Neuronal stem cell (in vitro differentiated cells): ENCODE measurements around the gene SLC2A6.

Source experiments
- DNase-seq: peaks from one replicate; pipeline ENCODE4 v3.0.0-alpha.2; 2013; ENCODE audit warnings: low spot score
- H2AFZ ChIP-seq: one replicate; pipeline ENCODE4 v1.6.1; 2013; ENCODE audit warnings: mild to moderate bottlenecking, low read length, inconsistent platforms
- H2AK5ac ChIP-seq: 2 replicates; pipeline ENCODE4 v1.6.1; 2013; ENCODE audit warnings: low read depth, mild to moderate bottlenecking, inconsistent platforms, low read length, moderate library complexity, mixed read lengths
- H2BK120ac ChIP-seq: 2 replicates; pipeline ENCODE4 v1.6.1; 2013; ENCODE audit warnings: low read depth, mild to moderate bottlenecking, inconsistent platforms, low read length, moderate library complexity, mixed read lengths
- H2BK12ac ChIP-seq: one replicate; pipeline ENCODE4 v1.6.1; 2013; ENCODE audit warnings: low read length, inconsistent platforms
- H2BK15ac ChIP-seq: 2 replicates; pipeline ENCODE4 v1.6.1; 2013; ENCODE audit warnings: mild to moderate bottlenecking, low read length, inconsistent platforms, mixed read lengths
- H2BK5ac ChIP-seq: one replicate; pipeline ENCODE4 v1.6.1; 2013; ENCODE audit warnings: inconsistent platforms, mild to moderate bottlenecking, low read length, moderate library complexity
- H3K14ac ChIP-seq: one replicate; pipeline ENCODE4 v1.6.1; 2013; ENCODE audit warnings: low read length, inconsistent platforms
- H3K18ac ChIP-seq: 2 replicates; pipeline ENCODE4 v1.6.1; 2013; ENCODE audit warnings: low read length, inconsistent platforms
- H3K23ac ChIP-seq: 2 replicates; pipeline ENCODE4 v1.6.1; 2013; ENCODE audit warnings: low read depth, mild to moderate bottlenecking, mixed read lengths, low read length, inconsistent platforms; ENCODE audit not compliant: poor library complexity
- H3K27ac ChIP-seq: replicated peaks from 3 replicates; pipeline ENCODE4 v1.5.1; 2013; ENCODE audit warnings: low read length, inconsistent platforms
- H3K27me3 ChIP-seq, 3 experiments: 2 replicates each; pipeline ENCODE4 v1.6.1; 2013; ENCODE audit warnings: low read length in 3 of 3, mild to moderate bottlenecking in 2 of 3, inconsistent platforms in 1 of 3, low read depth in 1 of 3, mixed read lengths in 1 of 3, moderate library complexity in 1 of 3; ENCODE audit not compliant: control insufficient read depth in 3 of 3, insufficient read depth in 3 of 3
- H3K36me3 ChIP-seq, 2 donors: replicated peaks in 1 of 2; 2 replicates each; pipeline ENCODE4 v1.6.1; 2013; ENCODE audit warnings: low read length in 2 of 2; ENCODE audit not compliant: control insufficient read depth in 2 of 2, insufficient read depth in 2 of 2
- H3K4ac ChIP-seq: 2 replicates; pipeline ENCODE4 v1.6.1; 2013; ENCODE audit warnings: inconsistent platforms, mild to moderate bottlenecking, low read length, moderate library complexity
- H3K4me1 ChIP-seq, 2 donors: 1 replicate in 1 of 2; 2 replicates in 1 of 2; pipeline ENCODE4 v1.6.1; 2013; ENCODE audit warnings: low read length in 2 of 2, low read depth in 1 of 2; ENCODE audit not compliant: control insufficient read depth in 2 of 2, insufficient read depth in 1 of 2
- H3K4me2 ChIP-seq: one replicate; pipeline ENCODE4 v1.6.1; 2013; ENCODE audit warnings: mild to moderate bottlenecking, low read length, inconsistent platforms; ENCODE audit not compliant: insufficient read depth, poor library complexity, severe bottlenecking
- H3K4me3 ChIP-seq, 2 donors: 2 replicates each; pipeline ENCODE4 v1.5.1; 2013; ENCODE audit warnings: low read length in 2 of 2, mild to moderate bottlenecking in 2 of 2, inconsistent platforms in 1 of 2, moderate library complexity in 1 of 2
- H3K79me1 ChIP-seq: one replicate; pipeline ENCODE4 v1.6.1; 2013; ENCODE audit warnings: low read depth, mild to moderate bottlenecking, inconsistent platforms, low read length, moderate library complexity
- H3K9ac ChIP-seq: one replicate; pipeline ENCODE4 v1.6.1; 2013; ENCODE audit warnings: mild to moderate bottlenecking, low read depth, low read length, inconsistent platforms; ENCODE audit not compliant: poor library complexity
- H3K9me3 ChIP-seq, 2 donors: replicated peaks in 1 of 2; 2 replicates each; pipeline versions ENCODE3 to v1.6.1; 2013; ENCODE audit warnings: low read length in 2 of 2, mild to moderate bottlenecking in 2 of 2, inconsistent platforms in 1 of 2, low read depth in 1 of 2, mixed read lengths in 1 of 2, moderate library complexity in 1 of 2; ENCODE audit not compliant: control insufficient read depth in 2 of 2, insufficient read depth in 1 of 2
- H4K8ac ChIP-seq: one replicate; pipeline ENCODE4 v1.6.1; 2013; ENCODE audit warnings: low read depth, mild to moderate bottlenecking, inconsistent platforms, low read length, moderate library complexity
- H4K91ac ChIP-seq: one replicate; pipeline ENCODE4 v1.6.1; 2013; ENCODE audit warnings: low read length, low read depth, mild to moderate bottlenecking, inconsistent platforms; ENCODE audit not compliant: poor library complexity
- WGBS, 2 donors: extraction: QIAGEN DNeasy Blood & Tissue Kit; methylation state at CpG; one replicate each; pipeline ENCODE4 v1.1.7; 2013; ENCODE audit warnings: missing lambda C conversion rate in 2 of 2, mixed read lengths in 1 of 2; ENCODE audit not compliant: insufficient read length in 2 of 2, insufficient replicate concordance in 1 of 2; ENCODE audit errors: extremely low coverage in 2 of 2; 5-methylcytosine and 5-hydroxymethylcytosine counted together

The SLC2A6 gene

GRCh38 chr9:133470988-133471387 is 7.9 kb downstream of the SLC2A6 start:
- Histone ChIP-seq H3K9me3 (no peaks in the 10 kb centered on the region), H2AFZ (no peak overlapping the region), H2BK5ac (peak overlapping the region; percentile 48), H3K36me3 (peaks cover 13 to 61% of the 10 kb centered on the region in 2 donors), H3K14ac (no peak overlapping the region), H3K9ac (no peak overlapping the region), H3K4me1 (peaks cover 0 to 1% of the 10 kb centered on the region in 2 donors), H4K91ac (no peak overlapping the region), H2BK120ac (peak overlapping the region; percentile 47), H3K23ac (peak overlapping the region; percentile 99), H3K27me3 (no peaks in the 10 kb centered on the region), H3K4me2 (no peak overlapping the region), H3K18ac (no peak overlapping the region), H2BK15ac (no peak overlapping the region), H3K27ac (no peak overlapping the region), H3K79me1 (peaks cover 6% of the 10 kb centered on the region), H4K8ac (no peak overlapping the region), H3K4ac (no peak overlapping the region), H2AK5ac (no peak overlapping the region), H2BK12ac (no peak overlapping the region), H3K4me3 (no peak overlapping the region)
- DNase-seq = no peak
- WGBS, 2 donors = no CpG with 5 or more reads among the region's 7 CpGs

- Histone ChIP-seq H2AFZ (no peak overlapping the region), H3K36me3 (peaks cover 10 to 61% of the 10 kb centered on the region in 2 donors), H2BK120ac (no peak overlapping the region), H3K9ac (no peak overlapping the region), H3K4ac (peak overlapping the region; percentile 53), H3K27me3 (no peaks in the 10 kb centered on the region), H2BK12ac (no peak overlapping the region), H4K8ac (no peak overlapping the region), H3K79me1 (peaks cover 6% of the 10 kb centered on the region), H2BK5ac (peak overlapping the region; percentile 12), H3K18ac (peak overlapping the region; percentile 25), H3K14ac (peak overlapping the region; percentile 17), H3K4me1 (peaks cover 0 to 1% of the 10 kb centered on the region in 2 donors), H3K4me3 (peak overlapping the region in 1 of 2 donors; percentile 22), H3K23ac (peak overlapping the region; percentile 99), H3K9me3 (no peaks in the 10 kb centered on the region), H3K27ac (peak overlapping the region; percentile 22), H2BK15ac (no peak overlapping the region), H3K4me2 (no peak overlapping the region), H4K91ac (no peak overlapping the region), H2AK5ac (peak overlapping the region; percentile 56)
- no CpG with 5 or more reads among the region's 16 CpGs for WGBS, 2 donors
- no peak for DNase-seq
Measured at GRCh38 chr9:133470427-133470924, 8.4 kb downstream of the SLC2A6 start.

- H2BK120ac ChIP-seq = no peak overlapping the region
- H3K79me1 ChIP-seq = peaks cover 12% of the 10 kb centered on the region
- no peak overlapping the region for H2AFZ ChIP-seq
- H3K4me2 ChIP-seq = no peak overlapping the region
- peaks cover 0 to 1% of the 10 kb centered on the region in 2 donors for H3K4me1 ChIP-seq
- no peak overlapping the region for H4K91ac ChIP-seq
- WGBS, 2 donors = no CpG with 5 or more reads among the region's 6 CpGs
- H2AK5ac ChIP-seq = no peak overlapping the region
- no peak overlapping the region for H3K4ac ChIP-seq
- H3K23ac ChIP-seq = peak overlapping the region; percentile 99
- H2BK5ac ChIP-seq = no peak overlapping the region
- no peak overlapping the region for H3K27ac ChIP-seq
- no peak overlapping the region for H3K9ac ChIP-seq
- H2BK15ac ChIP-seq = no peak overlapping the region
- no peak overlapping the region for H3K18ac ChIP-seq
- H3K4me3 ChIP-seq = no peak overlapping the region
- DNase-seq = no peak
- peaks cover 9 to 59% of the 10 kb centered on the region in 2 donors for H3K36me3 ChIP-seq
- no peaks in the 10 kb centered on the region for H3K9me3 ChIP-seq
- no peak overlapping the region for H2BK12ac ChIP-seq
- no peaks in the 10 kb centered on the region for H3K27me3 ChIP-seq
- H3K14ac ChIP-seq = no peak overlapping the region
- H4K8ac ChIP-seq = no peak overlapping the region
Measured at GRCh38 chr9:133468777-133469421, 10.0 kb downstream of the SLC2A6 start.

- Histone ChIP-seq H3K18ac (no peak overlapping the region), H3K4me2 (no peak overlapping the region), H3K14ac (no peak overlapping the region), H3K4me3 (no peak overlapping the region), H2BK120ac (no peak overlapping the region), H3K4me1 (peaks cover 0 to 1% of the 10 kb centered on the region in 2 donors), H2BK5ac (no peak overlapping the region), H3K9me3 (no peaks in the 10 kb centered on the region), H3K9ac (peak overlapping the region; percentile 7), H4K91ac (no peak overlapping the region), H3K23ac (peak overlapping the region; percentile 13), H3K79me1 (peaks cover 15% of the 10 kb centered on the region), H3K36me3 (peaks cover 9 to 58% of the 10 kb centered on the region in 2 donors), H2BK12ac (no peak overlapping the region), H2AK5ac (no peak overlapping the region), H3K27ac (no peak overlapping the region), H2BK15ac (no peak overlapping the region), H4K8ac (no peak overlapping the region), H2AFZ (no peak overlapping the region), H3K4ac (no peak overlapping the region), H3K27me3 (no peaks in the 10 kb centered on the region)
- no peak for DNase-seq
- no CpG with 5 or more reads among the region's 11 CpGs for WGBS, 2 donors
Measured at GRCh38 chr9:133468374-133468773, 10.5 kb downstream of the SLC2A6 start.
